Measurements from ENCODE around the gene ZNF91.

ZNF91 gene

GRCh38 chr19:23439623-23440022 lies 44.4 kb upstream of the ZNF91 start:
- no peak for ATAC-seq (ENCODE audit: insufficient read depth, low read depth)
- Histone ChIP-seq H3K9me3 (ENCODE audit: insufficient read depth, low read length, severe bottlenecking) (peaks cover 13% of the 10 kb centered on the region), H3K27me3 (ENCODE audit: insufficient read depth, low read length, poor library complexity) (no peaks in the 10 kb centered on the region)

GRCh38 chr19:23437901-23438300 lies 42.6 kb upstream of the ZNF91 start:
- DNase-seq = no peak

More at GRCh38 chr19:23439623-23440022, 44.4 kb upstream of the ZNF91 start:
- H3K4me2 ChIP-seq (ENCODE audit: insufficient read depth, low read length) = no peak overlapping the region
- H3K27ac ChIP-seq (ENCODE audit: low read length) = no peak overlapping the region
- H3K9ac ChIP-seq (ENCODE audit: low read depth, low read length) = no peak overlapping the region
- no peak for DNase-seq
- no peaks in the 10 kb centered on the region for H3K36me3 ChIP-seq (ENCODE audit: insufficient read depth, low read length)
- no peaks in the 10 kb centered on the region for H3K79me2 ChIP-seq (ENCODE audit: insufficient read depth, low read length)
- TF ChIP-seq EZH2 (IDR thresholded peaks at IDR 0.05; ENCODE audit: borderline replicate concordance, low read depth, low read length, severe bottlenecking) = no peak
- TF ChIP-seq, protein P1, sequence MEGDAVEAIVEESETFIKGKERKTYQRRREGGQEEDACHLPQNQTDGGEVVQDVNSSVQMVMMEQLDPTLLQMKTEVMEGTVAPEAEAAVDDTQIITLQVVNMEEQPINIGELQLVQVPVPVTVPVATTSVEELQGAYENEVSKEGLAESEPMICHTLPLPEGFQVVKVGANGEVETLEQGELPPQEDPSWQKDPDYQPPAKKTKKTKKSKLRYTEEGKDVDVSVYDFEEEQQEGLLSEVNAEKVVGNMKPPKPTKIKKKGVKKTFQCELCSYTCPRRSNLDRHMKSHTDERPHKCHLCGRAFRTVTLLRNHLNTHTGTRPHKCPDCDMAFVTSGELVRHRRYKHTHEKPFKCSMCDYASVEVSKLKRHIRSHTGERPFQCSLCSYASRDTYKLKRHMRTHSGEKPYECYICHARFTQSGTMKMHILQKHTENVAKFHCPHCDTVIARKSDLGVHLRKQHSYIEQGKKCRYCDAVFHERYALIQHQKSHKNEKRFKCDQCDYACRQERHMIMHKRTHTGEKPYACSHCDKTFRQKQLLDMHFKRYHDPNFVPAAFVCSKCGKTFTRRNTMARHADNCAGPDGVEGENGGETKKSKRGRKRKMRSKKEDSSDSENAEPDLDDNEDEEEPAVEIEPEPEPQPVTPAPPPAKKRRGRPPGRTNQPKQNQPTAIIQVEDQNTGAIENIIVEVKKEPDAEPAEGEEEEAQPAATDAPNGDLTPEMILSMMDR (IDR thresholded peaks at IDR 0.05; ENCODE audit: borderline replicate concordance, extremely low read depth, low read length, poor library complexity, severe bottlenecking) = peak; percentile 25
- H3K4me3 ChIP-seq (ENCODE audit: low read depth in 1 of 2, low read length in 2 of 2) = no peak overlapping the region
- no peaks in the 10 kb centered on the region for H3K4me1 ChIP-seq (ENCODE audit: insufficient read depth, low read length)
- H2AFZ ChIP-seq (ENCODE audit: low read depth, low read length) = no peak overlapping the region
- H4K20me1 ChIP-seq (ENCODE audit: insufficient read depth, low read length) = no peaks in the 10 kb centered on the region

DNA sequence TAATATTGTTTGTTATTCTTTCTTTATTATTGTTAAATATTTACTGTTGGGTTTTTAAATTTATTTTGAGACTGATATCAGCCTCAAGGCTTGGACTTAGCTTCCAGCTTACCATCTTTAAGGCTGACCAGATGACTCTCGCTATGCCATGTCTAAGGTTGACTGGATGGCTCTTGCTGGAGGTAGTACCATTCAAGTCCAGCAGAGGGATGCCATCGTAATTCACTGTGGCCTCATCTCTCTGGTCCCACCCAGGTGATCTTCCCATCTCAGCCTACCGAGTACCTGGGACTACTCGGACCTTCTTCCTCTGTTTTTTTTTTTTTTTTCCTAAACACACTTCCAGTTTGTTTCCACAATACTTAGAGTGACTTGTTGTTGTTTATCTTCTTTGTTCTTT lies 41.7 kb upstream of the ZNF91 start:
- no peak overlapping the region for H2AFZ ChIP-seq (ENCODE audit: low read depth, low read length)
- ATAC-seq (ENCODE audit: insufficient read depth, low read depth) (no peak), DNase-seq (no peak)
- peaks cover 9% of the 10 kb centered on the region for H3K9me3 ChIP-seq (ENCODE audit: insufficient read depth, low read length, severe bottlenecking)
- H4K20me1 ChIP-seq (ENCODE audit: insufficient read depth, low read length) = no peaks in the 10 kb centered on the region
- H3K27me3 ChIP-seq (ENCODE audit: insufficient read depth, low read length, poor library complexity) = no peaks in the 10 kb centered on the region
- no peak overlapping the region for H3K4me2 ChIP-seq (ENCODE audit: insufficient read depth, low read length)
- no peaks in the 10 kb centered on the region for H3K36me3 ChIP-seq (ENCODE audit: insufficient read depth, low read length)
- H3K4me1 ChIP-seq (ENCODE audit: insufficient read depth, low read length) = no peaks in the 10 kb centered on the region
- no peak overlapping the region for H3K4me3 ChIP-seq (ENCODE audit: low read depth in 1 of 2, low read length in 2 of 2)
- TF ChIP-seq EZH2 (IDR thresholded peaks at IDR 0.05; ENCODE audit: borderline replicate concordance, low read depth, low read length, severe bottlenecking) = no peak
- TF ChIP-seq, protein P1 (IDR thresholded peaks at IDR 0.05; ENCODE audit: borderline replicate concordance, extremely low read depth, low read length, poor library complexity, severe bottlenecking) = peak; percentile 47
- no peak overlapping the region for H3K27ac ChIP-seq (ENCODE audit: low read length)
- H3K79me2 ChIP-seq (ENCODE audit: insufficient read depth, low read length) = no peaks in the 10 kb centered on the region
- H3K9ac ChIP-seq (ENCODE audit: low read depth, low read length) = no peak overlapping the region

More at GRCh38 chr19:23437901-23438300, 42.6 kb upstream of the ZNF91 start:
- Histone ChIP-seq H3K27me3 (ENCODE audit: insufficient read depth, low read length, poor library complexity) (no peaks in the 10 kb centered on the region), H3K27ac (ENCODE audit: low read length) (no peak overlapping the region), H3K4me2 (ENCODE audit: insufficient read depth, low read length) (no peak overlapping the region), H3K9me3 (ENCODE audit: insufficient read depth, low read length, severe bottlenecking) (peaks cover 9% of the 10 kb centered on the region), H3K4me1 (ENCODE audit: insufficient read depth, low read length) (no peaks in the 10 kb centered on the region), H3K9ac (ENCODE audit: low read depth, low read length) (no peak overlapping the region), H3K79me2 (ENCODE audit: insufficient read depth, low read length) (no peaks in the 10 kb centered on the region), H4K20me1 (ENCODE audit: insufficient read depth, low read length) (no peaks in the 10 kb centered on the region), H3K4me3 (ENCODE audit: low read depth in 1 of 2, low read length in 2 of 2) (no peak overlapping the region), H2AFZ (ENCODE audit: low read depth, low read length) (no peak overlapping the region), H3K36me3 (ENCODE audit: insufficient read depth, low read length) (no peaks in the 10 kb centered on the region)
- ATAC-seq (ENCODE audit: insufficient read depth, low read depth) = no peak
- TF ChIP-seq, protein P1 (IDR thresholded peaks at IDR 0.05; ENCODE audit: borderline replicate concordance, extremely low read depth, low read length, poor library complexity, severe bottlenecking) = no peak
- TF ChIP-seq EZH2 (IDR thresholded peaks at IDR 0.05; ENCODE audit: borderline replicate concordance, low read depth, low read length, severe bottlenecking) = no peak

GRCh38 chr19:23436318-23436717 lies 41.0 kb upstream of the ZNF91 start:
- Histone ChIP-seq H3K36me3 (ENCODE audit: insufficient read depth, low read length) (no peaks in the 10 kb centered on the region), H3K4me1 (ENCODE audit: insufficient read depth, low read length) (no peaks in the 10 kb centered on the region), H2AFZ (ENCODE audit: low read depth, low read length) (no peak overlapping the region), H3K27me3 (ENCODE audit: insufficient read depth, low read length, poor library complexity) (no peaks in the 10 kb centered on the region), H4K20me1 (ENCODE audit: insufficient read depth, low read length) (no peaks in the 10 kb centered on the region), H3K79me2 (ENCODE audit: insufficient read depth, low read length) (no peaks in the 10 kb centered on the region), H3K9me3 (ENCODE audit: insufficient read depth, low read length, severe bottlenecking) (peaks cover 9% of the 10 kb centered on the region), H3K27ac (ENCODE audit: low read length) (no peak overlapping the region), H3K9ac (ENCODE audit: low read depth, low read length) (no peak overlapping the region), H3K4me2 (ENCODE audit: insufficient read depth, low read length) (no peak overlapping the region), H3K4me3 (ENCODE audit: low read depth in 1 of 2, low read length in 2 of 2) (no peak overlapping the region)
- DNase-seq (peak; percentile 23), ATAC-seq (ENCODE audit: insufficient read depth, low read depth) (no peak)
- TF ChIP-seq, protein P1 (IDR thresholded peaks at IDR 0.05; ENCODE audit: borderline replicate concordance, extremely low read depth, low read length, poor library complexity, severe bottlenecking) = peak; percentile 47
- TF ChIP-seq EZH2 (IDR thresholded peaks at IDR 0.05; ENCODE audit: borderline replicate concordance, low read depth, low read length, severe bottlenecking) = no peak

All from DND-41 (cell line).